Medulla oblongata (tissue), 1 donor: ENCODE results near the gene UNC93B1.
A peak's percentile ranks its signal among the peaks of the same experiment; 100 is the strongest.

Experiments used
- DNase-seq: peaks from one replicate; pipeline ENCODE4 v3.0.0-alpha.2; 2015; ENCODE audit errors: extremely low spot score

Gene UNC93B1

GRCh38 chr11:68040101-68040956 is 36.4 kb upstream of the UNC93B1 start:
- peak; percentile 36 for DNase-seq

- DNase-seq, result no peak
These were observed 35.7 kb upstream of the UNC93B1 start for GRCh38 chr11:68039526-68040086.

GRCh38 chr11:68038718-68039525 is 35.0 kb upstream of the UNC93B1 start, which contains the start of gene TCIRG1:
TSS of gene TCIRG1 (plus strand) at chr11:68039025. CDS start at chr11:68041272, 2,247 bp downstream.
- peak; percentile 78 for DNase-seq

- no peak for DNase-seq
These were observed 34.4 kb upstream of the UNC93B1 start for GRCh38 chr11:68038226-68038717.

- peak; percentile 15 for DNase-seq
These were observed 33.7 kb upstream of the UNC93B1 start for GRCh38 chr11:68037411-68038225.

- peak; percentile 54 for DNase-seq
These were observed 32.9 kb upstream of the UNC93B1 start for GRCh38 chr11:68036717-68037239.

- no peak for DNase-seq
These were observed 32.3 kb upstream of the UNC93B1 start for GRCh38 chr11:68036141-68036716.

GRCh38 chr11:68035266-68035876 is 31.5 kb upstream of the UNC93B1 start:
- DNase-seq, result no peak

GRCh38 chr11:68033708-68034045 is 29.8 kb upstream of the UNC93B1 start:
- no peak for DNase-seq

- DNase-seq, result no peak
These were observed 29.3 kb upstream of the UNC93B1 start for GRCh38 chr11:68032997-68033707.

GRCh38 chr11:68032003-68032402 is 28.1 kb upstream of the UNC93B1 start:
- no peak for DNase-seq

- DNase-seq, result no peak
These were observed 27.2 kb upstream of the UNC93B1 start for GRCh38 chr11:68031144-68031464.

- DNase-seq, result peak; percentile 100
These were observed 26.6 kb upstream of the UNC93B1 start, which contains the start of gene NDUFS8 for GRCh38 chr11:68030318-68031143. TSS of gene NDUFS8 (plus strand) at chr11:68030681. CDS start at chr11:68032152, 1,471 bp downstream.

GRCh38 chr11:68028802-68029545 is 25.1 kb upstream of the UNC93B1 start:
- no peak for DNase-seq

- DNase-seq, result no peak
These were observed 23.8 kb upstream of the UNC93B1 start for GRCh38 chr11:68027667-68028066.

- no peak for DNase-seq
These were observed 22.7 kb upstream of the UNC93B1 start for GRCh38 chr11:68026391-68027105.

GRCh38 chr11:68025047-68025446 is 21.1 kb upstream of the UNC93B1 start:
- DNase-seq, result no peak
